IMR-90 (cell line): ENCODE results near the gene SHOX. TPM values are rescaled to one million over a fixed set of nuclear protein-coding genes. Genes with fewer than 3 reads are reported as not detected.

Experiments used
- ATAC-seq: fragments of 200-7000 bp; cut with Tn5 transposase; 2 replicates; pipeline ENCODE4 v1.9.1; 2020; ENCODE audit warnings: low read depth, mild to moderate bottlenecking, moderate library complexity
- BruUV-seq: library from RNA; stranded (reverse); fragments of 400-500 nt; replicated peaks from 2 replicates; lab custom pipeline; 2021; lab: Mats Ljungman, UMichigan
- CTCF ChIA-PET: fragments of 300-600 bp; formaldehyde crosslinking; extraction: SDS; loops from one replicate; lab custom pipeline; 2021; ENCODE audit warnings: antibody characterized with exemption; lab: Yijun Ruan, JAX
- POLR2A ChIA-PET: fragments of 300-600 bp; sonication (Branson Sonifier 250); formaldehyde crosslinking; loops from one replicate; lab custom pipeline; 2022; ENCODE audit warnings: antibody characterized with exemption; ENCODE audit not compliant: unreplicated experiment; lab: Charles Lee
- DNase-seq: peaks from one replicate; pipeline ENCODE4 v3.0.0; 2013
- H2AFZ ChIP-seq: replicated peaks from 2 replicates; pipeline ENCODE3; 2013; ENCODE audit warnings: low read length, mild to moderate bottlenecking; ENCODE audit not compliant: poor library complexity
- H2AK5ac ChIP-seq: 2 replicates; pipeline ENCODE4 v1.6.1; 2013; ENCODE audit warnings: low read depth, low read length, inconsistent platforms
- H2AK9ac ChIP-seq: replicated peaks from 2 replicates; pipeline ENCODE3; 2013; ENCODE audit warnings: mild to moderate bottlenecking, low read depth, low read length, moderate library complexity; ENCODE audit not compliant: poor library complexity
- H2BK120ac ChIP-seq: 2 replicates; pipeline ENCODE4 v1.6.1; 2013; ENCODE audit warnings: low read depth, low read length, inconsistent platforms
- H2BK15ac ChIP-seq: 3 replicates; pipeline ENCODE4 v1.6.1; 2013; ENCODE audit warnings: low read depth, low read length, inconsistent platforms
- H2BK20ac ChIP-seq: 2 replicates; pipeline ENCODE4 v1.6.1; 2013; ENCODE audit warnings: low read depth, mild to moderate bottlenecking, inconsistent platforms, low read length, moderate library complexity
- H2BK5ac ChIP-seq: 2 replicates; pipeline ENCODE4 v1.6.1; 2013; ENCODE audit warnings: mild to moderate bottlenecking, low read depth, low read length, inconsistent platforms; ENCODE audit not compliant: poor library complexity, severe bottlenecking
- H3K14ac ChIP-seq: replicated peaks from 2 replicates; pipeline ENCODE4 v1.6.1; 2013; ENCODE audit warnings: low read depth, low read length, inconsistent platforms
- H3K18ac ChIP-seq: 2 replicates; pipeline ENCODE4 v1.6.1; 2013; ENCODE audit warnings: low read depth, low read length, control low read depth
- H3K23ac ChIP-seq: 2 replicates; pipeline ENCODE4 v1.6.1; 2013; ENCODE audit warnings: low read depth, low read length, inconsistent platforms
- H3K27ac ChIP-seq: 2 replicates; pipeline ENCODE4 v1.5.1; 2013; ENCODE audit warnings: mild to moderate bottlenecking, control low read depth, low read length; ENCODE audit not compliant: insufficient read depth
- H3K27me3 ChIP-seq: 2 replicates; pipeline ENCODE4 v1.6.1; 2013; ENCODE audit warnings: low read length; ENCODE audit not compliant: control insufficient read depth, insufficient read depth
- H3K36me3 ChIP-seq: 2 replicates; pipeline ENCODE4 v1.6.1; 2013; ENCODE audit warnings: low read length, mixed read lengths; ENCODE audit not compliant: control insufficient read depth, insufficient read depth
- H3K4ac ChIP-seq: 2 replicates; pipeline ENCODE4 v1.6.1; 2013; ENCODE audit warnings: low read depth, low read length, inconsistent platforms
- H3K4me1 ChIP-seq: 2 replicates; pipeline ENCODE4 v1.6.1; 2013; ENCODE audit warnings: low read length, mixed read lengths; ENCODE audit not compliant: control insufficient read depth, insufficient read depth
- H3K4me2 ChIP-seq: 2 replicates; pipeline ENCODE4 v1.6.1; 2013; ENCODE audit warnings: low read depth, mild to moderate bottlenecking, control low read depth, low read length, moderate library complexity
- H3K4me3 ChIP-seq: 2 replicates; pipeline ENCODE4 v1.5.1; 2013; ENCODE audit warnings: low read depth, mild to moderate bottlenecking, control low read depth, low read length, moderate library complexity; ENCODE audit not compliant: insufficient read depth
- H3K56ac ChIP-seq: 2 replicates; pipeline ENCODE4 v1.6.1; 2013; ENCODE audit warnings: low read length, inconsistent platforms; ENCODE audit not compliant: insufficient read depth; ENCODE audit errors: extremely low read depth
- H3K79me1 ChIP-seq, 2 experiments: 2 replicates each; pipeline ENCODE4 v1.6.1; 2013; ENCODE audit warnings: low read length in 2 of 2, inconsistent platforms in 1 of 2, low read depth in 1 of 2
- H3K9ac ChIP-seq: 2 replicates; pipeline ENCODE4 v1.6.1; 2013; ENCODE audit warnings: low read depth, low read length, control low read depth
- H3K9me1 ChIP-seq: 2 replicates; pipeline ENCODE4 v1.6.1; 2013; ENCODE audit warnings: low read length, inconsistent platforms; ENCODE audit not compliant: insufficient read depth
- H3K9me3 ChIP-seq: 2 replicates; pipeline ENCODE4 v1.6.1; 2013; ENCODE audit warnings: low read length; ENCODE audit not compliant: control insufficient read depth, insufficient read depth
- H4K20me1 ChIP-seq: 2 replicates; pipeline ENCODE4 v1.6.1; 2013; ENCODE audit warnings: low read length, inconsistent platforms; ENCODE audit not compliant: insufficient read depth
- H4K5ac ChIP-seq: 2 replicates; pipeline ENCODE4 v1.6.1; 2013; ENCODE audit warnings: mild to moderate bottlenecking, low read depth, low read length, control low read depth
- H4K8ac ChIP-seq, 2 experiments: 2 replicates each; pipeline ENCODE4 v1.6.1; 2013; ENCODE audit warnings: low read depth in 2 of 2, low read length in 2 of 2, control low read depth in 1 of 2, inconsistent platforms in 1 of 2
- H4K91ac ChIP-seq: 2 replicates; pipeline ENCODE4 v1.6.1; 2013; ENCODE audit warnings: low read depth, low read length, inconsistent platforms; ENCODE audit not compliant: insufficient read depth
- BHLHE40 ChIP-seq: fragments of 150-350 bp; IDR thresholded peaks from 2 replicates; pipeline ENCODE4 v1.6.1; 2016; ENCODE audit warnings: mild to moderate bottlenecking, low read depth, low read length
- RFX5 ChIP-seq: IDR thresholded peaks from 2 replicates; pipeline ENCODE4 v1.8.0; 2012; ENCODE audit warnings: low read depth, mild to moderate bottlenecking, low read length, moderate library complexity
- USF2 ChIP-seq: fragments of 150-350 bp; IDR thresholded peaks from 2 replicates; pipeline ENCODE4 v1.6.1; 2017; ENCODE audit warnings: mild to moderate bottlenecking, antibody characterized with exemption, low read length, low read depth
- WGBS, 2 experiments: methylation state at CpG; one replicate each; pipeline versions ENCODE4 v1.1.5 to v1.1.7; 2013; ENCODE audit warnings: missing lambda C conversion rate in 2 of 2; ENCODE audit not compliant: insufficient read length in 1 of 2; ENCODE audit errors: extremely low coverage in 2 of 2; 5-methylcytosine and 5-hydroxymethylcytosine counted together
- dilution Hi-C: fragments of 300-500 bp; cut with HindIII; formaldehyde crosslinking; loops from one replicate; pipeline ENCODE4 v1.14.3; 2018; ENCODE audit warnings: low sequenced_read_pairs; ENCODE audit not compliant: unreplicated experiment
- in situ Hi-C: fragments of 300-500 bp; cut with MboI; formaldehyde crosslinking; loops from 3 replicates; pipeline ENCODE4 v1.14.3; 2019; ENCODE audit warnings: low sequenced_read_pairs, inconsistent platforms, mixed read lengths
- intact Hi-C: fragments of 100-400 bp; cut with micrococcal nuclease; formaldehyde crosslinking; loops from 2 replicates; pipeline ENCODE4 v1.10.0; 2022
- polyA plus RNA-seq, 3 experiments: library from polyadenylated mRNA; depleted of rRNA; stranded (reverse); fragments of >200 nt; gene quantifications; 2 replicates each; pipeline ENCODE4 v1.2.3, GENCODE V29; 2012; ENCODE audit warnings: low replicate concordance in 1 of 3
- total RNA-seq: library from RNA; depleted of rRNA; stranded (reverse); fragments of >200 nt; gene quantifications from 2 replicates; pipeline ENCODE4 v1.2.3, GENCODE V29; 2012

Gene SHOX
- total and polyA plus RNA-seq, 2 of the 4 experiments (the other 2 are of a cell fraction): not detected

- no peaks in the 10 kb centered on the region for H3K36me3 ChIP-seq
- no peak overlapping the region for H3K4me3 ChIP-seq
- CTCF ChIA-PET: no interaction called here
- H4K91ac ChIP-seq: no peak overlapping the region
- no peak overlapping the region for H2BK120ac ChIP-seq
- no peaks in the 10 kb centered on the region for H3K27me3 ChIP-seq
- H4K8ac ChIP-seq: no peak overlapping the region
- no peak overlapping the region for H3K18ac ChIP-seq
- no peak overlapping the region for H4K5ac ChIP-seq
- no peak overlapping the region for H3K9ac ChIP-seq
- DNase-seq (no peak), ATAC-seq (no peak)
- TF ChIP-seq BHLHE40 (no peak), USF2 (no peak), RFX5 (no peak)
- intact Hi-C loops: no loop called here
- no peak overlapping the region for H2AK5ac ChIP-seq
- no TSS peak for BruUV-seq
- H3K4ac ChIP-seq: no peak overlapping the region
- no peaks in the 10 kb centered on the region for H3K79me1 ChIP-seq
- WGBS, 2 experiments: 70% methylated on average over 2 of the region's 15 CpGs; no CpG with 5 or more reads in 1 of the 2 experiments
- dilution Hi-C loops: no loop called here
- H3K4me2 ChIP-seq: no peak overlapping the region
- in situ Hi-C loops: no loop called here
- no peak overlapping the region for H2BK20ac ChIP-seq
- H3K9me1 ChIP-seq: no peaks in the 10 kb centered on the region
- H2AFZ ChIP-seq: no peak overlapping the region
- no peak overlapping the region for H2BK15ac ChIP-seq
- no peak overlapping the region for H3K56ac ChIP-seq
- no peak overlapping the region for H2BK5ac ChIP-seq
- H2AK9ac ChIP-seq: no peak overlapping the region
- H3K9me3 ChIP-seq: peaks cover 21% of the 10 kb centered on the region
- POLR2A ChIA-PET: no interaction called here
- no peaks in the 10 kb centered on the region for H3K4me1 ChIP-seq
- no peaks in the 10 kb centered on the region for H4K20me1 ChIP-seq
- H3K14ac ChIP-seq: no peak overlapping the region
- H3K23ac ChIP-seq: no peak overlapping the region
- no peak overlapping the region for H3K27ac ChIP-seq
Measured at GRCh38 chrX:650324-650723, 19.7 kb downstream of the SHOX start.
